Lower lobe of right lung (tissue), 2 donors: Measurements from ENCODE around the gene INPP5A. TPM values are rescaled to one million over a fixed set of nuclear protein-coding genes. Genes with fewer than 3 reads are reported as not detected.
A peak's percentile ranks its signal among the peaks of the same experiment; 100 is the strongest.

Experiments used
- ATAC-seq, 2 donors: fragments of 200-7000 bp; cut with Tn5 transposase; one replicate each; pipeline ENCODE4 v1.9.1; 2020 to 2022; ENCODE audit warnings: mild to moderate bottlenecking in 2 of 2, moderate library complexity in 2 of 2
- DNase-seq: peaks from one replicate; pipeline ENCODE4 v3.0.0-alpha.2; 2020
- H3K27ac ChIP-seq: fragments of 200-600 bp; one replicate; pipeline ENCODE4 v1.8.0; 2022
- H3K27me3 ChIP-seq: fragments of 200-600 bp; one replicate; pipeline ENCODE4 v1.8.0; 2022; ENCODE audit warnings: low read depth
- H3K36me3 ChIP-seq: fragments of 200-600 bp; one replicate; pipeline ENCODE4 v1.8.0; 2022; ENCODE audit warnings: mild to moderate bottlenecking
- H3K4me1 ChIP-seq: fragments of 200-600 bp; one replicate; pipeline ENCODE4 v1.8.0; 2022
- H3K4me3 ChIP-seq: fragments of 200-600 bp; one replicate; pipeline ENCODE4 v1.8.0; 2022; ENCODE audit warnings: mild to moderate bottlenecking
- H3K9me3 ChIP-seq: fragments of 200-600 bp; one replicate; pipeline ENCODE4 v1.8.0; 2022
- intact Hi-C: fragments of 100-400 bp; cut with DNase I; formaldehyde crosslinking; loops from one replicate; pipeline ENCODE4 v1.11.0; 2022
- total RNA-seq: library from RNA; stranded (reverse); fragmentation: NEBNext Ultra II Directional; extraction: Animal tissue kit (Norgen Biotek cat#: 25700); gene quantifications from one replicate; pipeline ENCODE4 v1.2.1, GENCODE V29; 2021
- TF ChIP-seq, protein P1 (sequence below): fragments of 200-600 bp; IDR thresholded peaks from one replicate; pipeline ENCODE4 v1.8.0; 2022; ENCODE audit warnings: antibody characterized with exemption, mild to moderate bottlenecking
- donor health status: DM: no; HTN: yes; CAD: no; lungs with severe emphysema.

Gene INPP5A
- total RNA-seq, 1 donor from 2014 or later = 34.1 TPM

DNA sequence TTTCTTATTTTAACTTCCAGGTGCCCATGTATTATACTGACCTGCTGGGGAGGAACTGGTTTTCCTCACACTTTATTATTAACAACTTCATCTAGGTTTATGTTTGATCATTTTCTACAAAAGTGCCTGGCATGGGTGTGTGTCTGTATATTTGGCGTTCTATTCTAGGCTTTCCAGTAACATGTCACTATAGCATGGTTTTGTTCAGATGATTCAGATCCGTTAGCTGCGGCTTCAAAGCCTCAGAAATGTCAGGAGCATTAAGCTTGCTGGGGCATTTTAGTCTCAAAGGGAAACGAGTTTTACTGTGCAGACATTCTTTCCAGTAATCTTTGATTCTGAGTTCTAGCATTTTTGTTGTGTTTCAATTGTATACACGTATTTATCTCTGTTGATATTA, 2.3 kb downstream of the INPP5A start:
- H3K4me3 ChIP-seq = peak overlapping the region; percentile 70
- DNase-seq (no peak), ATAC-seq (no peak)
- intact Hi-C loops = no loop called here
- no peaks in the 10 kb centered on the region for H3K27me3 ChIP-seq
- no peaks in the 10 kb centered on the region for H3K36me3 ChIP-seq
- H3K4me1 ChIP-seq = peaks cover 68% of the 10 kb centered on the region
- H3K9me3 ChIP-seq = no peaks in the 10 kb centered on the region
- H3K27ac ChIP-seq = peak overlapping the region; percentile 80
- TF ChIP-seq, protein P1, sequence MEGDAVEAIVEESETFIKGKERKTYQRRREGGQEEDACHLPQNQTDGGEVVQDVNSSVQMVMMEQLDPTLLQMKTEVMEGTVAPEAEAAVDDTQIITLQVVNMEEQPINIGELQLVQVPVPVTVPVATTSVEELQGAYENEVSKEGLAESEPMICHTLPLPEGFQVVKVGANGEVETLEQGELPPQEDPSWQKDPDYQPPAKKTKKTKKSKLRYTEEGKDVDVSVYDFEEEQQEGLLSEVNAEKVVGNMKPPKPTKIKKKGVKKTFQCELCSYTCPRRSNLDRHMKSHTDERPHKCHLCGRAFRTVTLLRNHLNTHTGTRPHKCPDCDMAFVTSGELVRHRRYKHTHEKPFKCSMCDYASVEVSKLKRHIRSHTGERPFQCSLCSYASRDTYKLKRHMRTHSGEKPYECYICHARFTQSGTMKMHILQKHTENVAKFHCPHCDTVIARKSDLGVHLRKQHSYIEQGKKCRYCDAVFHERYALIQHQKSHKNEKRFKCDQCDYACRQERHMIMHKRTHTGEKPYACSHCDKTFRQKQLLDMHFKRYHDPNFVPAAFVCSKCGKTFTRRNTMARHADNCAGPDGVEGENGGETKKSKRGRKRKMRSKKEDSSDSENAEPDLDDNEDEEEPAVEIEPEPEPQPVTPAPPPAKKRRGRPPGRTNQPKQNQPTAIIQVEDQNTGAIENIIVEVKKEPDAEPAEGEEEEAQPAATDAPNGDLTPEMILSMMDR = no peak

DNA sequence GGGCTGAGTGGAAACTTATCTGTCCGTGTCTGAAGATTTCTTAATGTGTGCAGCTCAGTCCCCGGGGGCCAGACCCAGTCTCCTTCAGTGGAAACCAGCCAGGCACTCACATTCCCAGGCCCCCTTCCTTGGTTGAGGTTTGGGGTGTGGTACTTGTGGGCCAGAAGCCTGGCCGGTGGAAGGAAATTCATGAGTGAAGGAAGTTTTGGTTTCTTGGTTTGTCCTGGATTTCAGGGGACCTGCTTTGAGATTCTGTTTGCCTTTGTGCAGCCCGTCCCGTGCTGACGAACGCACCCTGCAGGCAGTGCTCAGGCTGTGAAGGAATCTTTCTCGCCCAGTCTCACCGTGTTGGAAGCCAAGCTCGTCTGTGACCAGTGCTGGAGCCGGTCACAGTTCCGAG, 2.9 kb downstream of the INPP5A start:
- H3K9me3 ChIP-seq = no peaks in the 10 kb centered on the region
- H3K4me1 ChIP-seq = peaks cover 73% of the 10 kb centered on the region
- intact Hi-C loops = no loop called here
- TF ChIP-seq, protein P1 = no peak
- ATAC-seq (no peak), DNase-seq (peak; percentile 43)
- H3K27me3 ChIP-seq = no peaks in the 10 kb centered on the region
- H3K27ac ChIP-seq = peak overlapping the region; percentile 80
- peak overlapping the region; percentile 70 for H3K4me3 ChIP-seq
- no peaks in the 10 kb centered on the region for H3K36me3 ChIP-seq

DNA sequence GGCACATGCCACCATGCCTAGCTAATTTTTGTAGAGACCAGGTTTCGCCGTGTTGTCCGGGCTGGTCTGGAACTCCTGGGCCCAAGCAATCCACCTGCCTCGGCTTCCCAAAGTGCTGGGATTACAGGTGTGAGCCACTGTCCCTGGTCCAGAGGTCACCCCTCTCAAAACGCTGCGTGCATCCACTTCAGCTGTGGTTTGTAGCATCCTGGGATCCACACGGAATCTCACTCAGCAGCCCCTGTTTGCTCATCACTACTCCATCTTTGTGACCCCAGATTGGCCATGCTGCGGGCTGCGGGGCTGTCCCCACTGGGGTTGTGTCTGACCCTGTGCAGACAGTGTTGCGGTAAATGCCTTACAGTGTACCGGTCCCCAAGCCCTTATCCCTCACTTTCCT, 3.5 kb downstream of the INPP5A start:
- ATAC-seq = no peak
- Histone ChIP-seq H3K27ac (no peak overlapping the region), H3K4me3 (no peak overlapping the region), H3K36me3 (no peaks in the 10 kb centered on the region), H3K27me3 (no peaks in the 10 kb centered on the region), H3K9me3 (no peaks in the 10 kb centered on the region), H3K4me1 (peaks cover 73% of the 10 kb centered on the region)
- TF ChIP-seq, protein P1 = no peak
- intact Hi-C loops = no loop called here
- DNase-seq = no peak

DNA sequence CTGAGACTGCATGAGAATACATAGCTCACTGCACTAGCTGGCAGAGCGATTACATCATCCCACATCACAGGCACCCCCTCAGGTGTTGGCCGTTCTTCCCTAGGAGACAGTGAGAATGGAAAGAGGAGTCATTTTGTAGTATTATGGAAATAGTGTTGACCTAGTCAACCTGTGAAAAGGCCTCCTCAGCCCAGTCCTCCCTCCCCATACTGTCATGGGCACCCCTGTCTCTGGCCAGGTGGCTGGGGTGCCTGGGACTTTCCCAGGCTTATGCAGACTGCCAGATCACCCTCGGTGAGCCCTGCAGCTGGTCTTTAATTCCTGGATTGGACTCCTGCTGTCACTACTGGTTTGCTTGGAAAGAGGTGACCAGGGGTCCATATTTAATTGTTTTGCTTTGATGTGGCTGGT, 4.0 kb downstream of the INPP5A start:
- DNase-seq (no peak), ATAC-seq (no peak)
- intact Hi-C loops = no loop called here
- peaks cover 73% of the 10 kb centered on the region for H3K4me1 ChIP-seq
- no peaks in the 10 kb centered on the region for H3K27me3 ChIP-seq
- H3K36me3 ChIP-seq = no peaks in the 10 kb centered on the region
- TF ChIP-seq, protein P1 = no peak
- H3K4me3 ChIP-seq = no peak overlapping the region
- H3K27ac ChIP-seq = no peak overlapping the region
- no peaks in the 10 kb centered on the region for H3K9me3 ChIP-seq

DNA sequence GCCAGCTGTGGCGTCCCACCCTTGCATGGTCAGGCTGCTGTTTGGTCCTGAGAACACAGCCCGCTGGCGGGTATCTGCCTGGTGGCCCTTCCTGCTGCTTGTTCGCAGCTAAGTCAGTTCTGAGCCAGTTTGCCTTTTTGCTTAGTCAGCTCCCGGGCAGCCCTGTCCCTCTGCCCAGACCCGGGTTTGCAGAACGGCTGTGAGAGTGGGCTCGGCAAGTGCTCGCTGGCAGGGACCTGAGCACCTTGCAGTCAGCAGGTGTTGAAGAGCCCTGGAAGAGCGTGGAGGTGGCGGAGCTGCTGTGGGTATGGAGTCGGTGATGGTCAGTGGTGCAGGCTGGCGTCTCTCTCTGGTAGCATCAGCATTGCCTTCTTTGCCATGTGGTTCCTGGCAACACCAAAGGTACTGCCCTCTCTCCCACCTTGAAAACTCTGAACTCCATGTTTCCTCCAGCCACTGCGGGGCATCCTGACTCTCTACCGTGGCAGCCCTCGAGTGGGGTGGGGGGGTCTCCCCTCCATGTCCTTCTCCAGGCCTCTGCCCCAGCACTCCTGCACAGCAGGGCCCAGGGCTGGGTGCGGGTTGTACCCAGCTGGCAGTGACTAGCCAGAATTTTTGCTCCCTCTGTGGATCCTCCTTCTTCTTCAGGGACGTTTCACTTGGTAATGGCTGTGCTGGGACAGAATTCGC, 4.6 kb downstream of the INPP5A start:
- no peaks in the 10 kb centered on the region for H3K9me3 ChIP-seq
- H3K4me3 ChIP-seq = no peak overlapping the region
- TF ChIP-seq, protein P1 = no peak
- no peaks in the 10 kb centered on the region for H3K36me3 ChIP-seq
- peak; percentile 44 for DNase-seq
- ATAC-seq = no peak
- H3K4me1 ChIP-seq = peaks cover 78% of the 10 kb centered on the region
- no peak overlapping the region for H3K27ac ChIP-seq
- no peaks in the 10 kb centered on the region for H3K27me3 ChIP-seq
- intact Hi-C loops = no loop called here
